ENCODE results near the gene TSPAN15. TPM values are rescaled to one million over a fixed set of nuclear protein-coding genes. Genes with fewer than 3 reads are reported as not detected.
"Not testable (repeated sequence)": the region's sequence is repeated elsewhere in the genome, so short reads cannot be mapped to it uniquely, and the experiment has no call there.

TSPAN15 gene
- total and polyA plus RNA-seq, 2 of the 4 experiments (the other 2 are of a cell fraction): 0.48 TPM; not detected in 1

DNA sequence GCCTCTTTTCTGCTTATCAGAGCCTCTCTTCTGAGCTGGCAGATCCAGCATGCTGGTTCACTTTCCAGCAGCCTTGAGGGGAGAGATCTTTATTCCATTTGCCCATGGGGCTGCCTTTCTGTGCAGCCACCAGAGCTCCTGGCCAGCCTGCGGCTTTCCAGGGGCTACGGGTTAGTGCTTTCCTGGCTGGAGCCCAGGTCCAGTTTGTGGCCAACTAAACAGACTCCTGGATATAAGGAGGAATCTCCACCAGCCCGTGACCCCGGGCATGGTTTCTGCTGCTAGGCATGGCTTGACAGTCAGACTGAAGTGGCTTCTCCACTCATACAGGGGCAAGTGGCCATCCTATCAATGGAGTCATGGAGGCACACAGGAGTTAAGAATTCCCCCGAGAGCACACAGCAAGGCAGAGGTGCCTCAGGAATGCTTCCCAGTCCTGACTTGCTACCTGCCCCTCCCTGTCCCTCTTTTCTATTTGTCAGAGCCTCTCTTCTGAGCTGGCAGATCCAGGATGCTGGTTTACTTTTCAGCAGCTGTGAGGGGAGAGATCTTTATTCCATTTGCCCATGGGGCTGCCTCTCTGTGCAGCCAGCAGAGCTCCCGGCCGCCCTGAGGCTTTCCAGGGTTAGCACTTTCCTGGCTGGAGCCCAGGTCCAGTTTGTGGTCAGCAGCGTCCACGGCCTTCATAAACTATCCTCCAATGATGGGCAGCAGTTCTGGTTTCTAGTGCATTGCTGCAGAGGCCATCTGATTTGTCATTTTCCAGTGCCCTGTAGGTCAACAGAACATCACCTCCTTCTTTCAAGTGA, 35.9 kb downstream of the TSPAN15 start (continued):
- TF ChIP-seq POLR2A (IDR thresholded peaks at IDR 0.05; ENCODE audit: low read depth, low read length): no peak

DNA sequence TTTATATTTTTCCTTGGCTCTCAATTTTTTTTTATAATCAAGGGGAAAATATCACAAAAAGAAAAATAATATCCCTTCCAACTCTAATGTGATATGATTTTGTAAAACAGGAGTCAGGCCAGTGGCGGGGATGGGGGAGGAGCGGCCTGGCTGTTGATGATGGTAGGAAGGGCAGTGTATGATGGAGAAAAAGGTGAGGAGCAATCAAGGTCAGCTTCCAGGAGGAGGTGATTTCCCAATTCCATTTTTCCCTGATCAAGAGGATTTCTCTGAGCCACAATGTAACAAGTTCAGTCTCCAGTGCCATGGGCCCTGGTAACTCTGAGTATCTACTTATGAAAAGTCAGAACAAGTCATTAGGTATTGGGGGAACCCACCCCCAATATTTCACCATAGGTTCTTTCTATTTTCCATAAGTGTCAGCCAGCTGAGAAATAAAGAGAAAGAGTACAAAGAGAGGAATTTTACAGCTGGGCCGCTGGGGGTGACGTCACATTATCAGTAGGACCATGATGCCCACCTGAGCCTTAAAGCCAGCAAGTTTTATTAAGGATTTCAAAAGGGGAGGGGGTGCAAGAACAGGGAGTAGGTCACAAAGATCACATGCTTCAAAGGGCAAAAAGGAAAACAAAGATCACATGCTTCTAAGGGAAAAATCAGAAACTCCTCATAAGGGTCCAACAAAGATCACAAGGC, 37.0 kb downstream of the TSPAN15 start:
- H3K27ac ChIP-seq (ENCODE audit: insufficient read depth, low read length); H4K91ac ChIP-seq (ENCODE audit: insufficient read depth, low read depth, low read length); BruUV-seq (replicated peaks); H2AK5ac ChIP-seq (ENCODE audit: low read depth, low read length); dilution Hi-C loops (cut with HindIII; ENCODE audit: low sequenced_read_pairs, unreplicated experiment); H3K4ac ChIP-seq (ENCODE audit: low read depth, low read length); H3K79me1 ChIP-seq (ENCODE audit: low read depth in 1 of 2, low read length in 2 of 2); H3K14ac ChIP-seq (replicated peaks; ENCODE audit: low read depth, low read length); POLR2A ChIA-PET (ENCODE audit: unreplicated experiment); H2BK20ac ChIP-seq (ENCODE audit: low read depth, low read length); H2BK15ac ChIP-seq (ENCODE audit: low read depth, low read length); H2BK5ac ChIP-seq (ENCODE audit: low read depth, low read length, poor library complexity, severe bottlenecking); DNase-seq; H2BK120ac ChIP-seq (ENCODE audit: low read depth, low read length); H4K20me1 ChIP-seq (ENCODE audit: insufficient read depth, low read length); H2AFZ ChIP-seq (replicated peaks; ENCODE audit: low read length, poor library complexity); H3K4me2 ChIP-seq (ENCODE audit: low read depth, low read length); H4K5ac ChIP-seq (ENCODE audit: low read depth, low read length); H3K23ac ChIP-seq (ENCODE audit: low read depth, low read length); H3K18ac ChIP-seq (ENCODE audit: low read depth, low read length); H3K9ac ChIP-seq (ENCODE audit: low read depth, low read length); H4K8ac ChIP-seq (ENCODE audit: low read depth in 2 of 2, low read length in 2 of 2); H3K4me3 ChIP-seq (ENCODE audit: insufficient read depth, low read depth, low read length); ATAC-seq (ENCODE audit: low read depth); H3K9me1 ChIP-seq (ENCODE audit: insufficient read depth, low read length); H2AK9ac ChIP-seq (replicated peaks; ENCODE audit: low read depth, low read length, poor library complexity); H3K4me1 ChIP-seq (ENCODE audit: control insufficient read depth, insufficient read depth, low read length); intact Hi-C loops (cut with micrococcal nuclease); H3K56ac ChIP-seq (ENCODE audit: extremely low read depth, insufficient read depth, low read length); in situ Hi-C loops (cut with MboI; ENCODE audit: low sequenced_read_pairs); H3K36me3 ChIP-seq (ENCODE audit: control insufficient read depth, insufficient read depth, low read length): not testable (repeated sequence)
- peaks cover 17% of the 10 kb centered on the region for H3K9me3 ChIP-seq (ENCODE audit: control insufficient read depth, insufficient read depth, low read length)
- WGBS, 2 experiments (ENCODE audit: extremely low coverage in 2 of 2, insufficient read length in 1 of 2): no CpG with 5 or more reads among the region's 4 CpGs
- H3K27me3 ChIP-seq (ENCODE audit: control insufficient read depth, insufficient read depth, low read length): peaks cover 30% of the 10 kb centered on the region; the same call in 1 of the 2 replicates
- CTCF ChIA-PET: interaction anchor here (1.2 kb wide), 1 partner anchor 20 kb away, joined by 3 read pairs; no protein-coding TSS in a partner anchor

DNA sequence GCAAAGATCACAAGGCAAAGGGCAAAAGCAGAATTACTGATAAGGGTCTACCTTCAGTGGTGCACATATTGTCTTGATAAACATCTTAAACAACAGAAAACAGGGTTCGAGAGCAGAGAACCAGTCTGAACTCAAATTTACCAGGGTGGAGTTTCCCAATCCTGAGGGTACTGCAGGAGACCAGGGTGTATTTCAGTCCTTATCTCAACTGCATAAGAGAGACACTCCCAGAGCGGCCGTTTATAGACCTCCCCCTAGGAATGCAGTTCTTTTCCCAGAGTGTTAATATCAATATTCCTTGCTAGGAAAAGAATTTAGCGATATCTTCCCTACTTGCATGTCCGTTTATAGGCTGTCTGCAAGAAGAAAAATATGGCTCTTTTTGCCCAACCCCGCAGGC, 37.6 kb downstream of the TSPAN15 start:
- H2BK120ac ChIP-seq (ENCODE audit: low read depth, low read length); H2BK15ac ChIP-seq (ENCODE audit: low read depth, low read length); H3K27ac ChIP-seq (ENCODE audit: insufficient read depth, low read length); H3K4ac ChIP-seq (ENCODE audit: low read depth, low read length); POLR2A ChIA-PET (ENCODE audit: unreplicated experiment); dilution Hi-C loops (cut with HindIII; ENCODE audit: low sequenced_read_pairs, unreplicated experiment); H3K4me2 ChIP-seq (ENCODE audit: low read depth, low read length); intact Hi-C loops (cut with micrococcal nuclease); H3K36me3 ChIP-seq (ENCODE audit: control insufficient read depth, insufficient read depth, low read length); ATAC-seq (ENCODE audit: low read depth); H3K56ac ChIP-seq (ENCODE audit: extremely low read depth, insufficient read depth, low read length); H2AFZ ChIP-seq (replicated peaks; ENCODE audit: low read length, poor library complexity); H3K9ac ChIP-seq (ENCODE audit: low read depth, low read length); H3K9me1 ChIP-seq (ENCODE audit: insufficient read depth, low read length); H3K14ac ChIP-seq (replicated peaks; ENCODE audit: low read depth, low read length); H2AK9ac ChIP-seq (replicated peaks; ENCODE audit: low read depth, low read length, poor library complexity); H2BK5ac ChIP-seq (ENCODE audit: low read depth, low read length, poor library complexity, severe bottlenecking); H2AK5ac ChIP-seq (ENCODE audit: low read depth, low read length); H3K4me1 ChIP-seq (ENCODE audit: control insufficient read depth, insufficient read depth, low read length); H2BK20ac ChIP-seq (ENCODE audit: low read depth, low read length); H3K4me3 ChIP-seq (ENCODE audit: insufficient read depth, low read depth, low read length); H3K18ac ChIP-seq (ENCODE audit: low read depth, low read length); in situ Hi-C loops (cut with MboI; ENCODE audit: low sequenced_read_pairs); H4K5ac ChIP-seq (ENCODE audit: low read depth, low read length); H4K20me1 ChIP-seq (ENCODE audit: insufficient read depth, low read length); H4K8ac ChIP-seq (ENCODE audit: low read depth in 2 of 2, low read length in 2 of 2); H3K23ac ChIP-seq (ENCODE audit: low read depth, low read length); H3K79me1 ChIP-seq (ENCODE audit: low read depth in 1 of 2, low read length in 2 of 2); CTCF ChIA-PET; BruUV-seq (replicated peaks); DNase-seq; H4K91ac ChIP-seq (ENCODE audit: insufficient read depth, low read depth, low read length): not testable (repeated sequence)
- Histone ChIP-seq H3K27me3 (ENCODE audit: control insufficient read depth, insufficient read depth, low read length) (peaks cover 31% of the 10 kb centered on the region; the same call in 1 of the 2 replicates), H3K9me3 (ENCODE audit: control insufficient read depth, insufficient read depth, low read length) (peaks cover 17% of the 10 kb centered on the region)
- WGBS, 2 experiments (ENCODE audit: extremely low coverage in 2 of 2, insufficient read length in 1 of 2): no CpG with 5 or more reads among the region's 6 CpGs
